HEK293 (cell line): Measurements from ENCODE around the gene MED16.

Source experiments
- CTCF ChIA-PET: fragments of 350-600 bp; formaldehyde crosslinking; extraction: SDS; loops from one replicate; lab custom pipeline; 2021; ENCODE audit warnings: antibody characterized with exemption; lab: Yijun Ruan, JAX
- POLR2A ChIA-PET: fragments of 300-600 bp; formaldehyde crosslinking; extraction: SDS; loops from one replicate; lab custom pipeline; 2020; ENCODE audit warnings: antibody characterized with exemption, inconsistent platforms; lab: Yijun Ruan, JAX
- H3K27ac ChIP-seq: fragments of 200-500 bp; sonication (Bioruptor generic); 2 replicates; pipeline ENCODE4 v1.5.1; 2014; ENCODE audit warnings: low read depth, low read length, control low read depth, inconsistent platforms; ENCODE audit errors: extremely low read depth
- H3K36me3 ChIP-seq, 2 experiments: fragments of 200-500 bp in 1 of 2; sonication (Bioruptor generic) in 1 of 2; 1 replicate in 1 of 2; 2 replicates in 1 of 2; pipeline ENCODE4 v1.5.1; 2014 to 2017; ENCODE audit warnings: inconsistent platforms in 2 of 2, low read length in 2 of 2; ENCODE audit not compliant: control insufficient read depth in 2 of 2, insufficient read depth in 1 of 2
- H3K4me1 ChIP-seq: fragments of 200-500 bp; sonication (Bioruptor generic); 2 replicates; pipeline ENCODE4 v1.5.1; 2014; ENCODE audit warnings: mild to moderate bottlenecking, low read length, inconsistent platforms; ENCODE audit not compliant: control insufficient read depth, insufficient read depth
- H3K4me3 ChIP-seq: 2 replicates; pipeline ENCODE4 v1.5.1; 2011; ENCODE audit warnings: low read depth, mild to moderate bottlenecking, control low read depth, low read length, moderate library complexity
- H3K9me3 ChIP-seq: fragments of 200-500 bp; sonication (Bioruptor generic); 2 replicates; pipeline ENCODE4 v1.5.1; 2014; ENCODE audit warnings: low read depth, low read length, inconsistent platforms; ENCODE audit not compliant: control insufficient read depth, insufficient read depth
- BCL11A ChIP-seq: fragments of 450-650 bp; formaldehyde crosslinking; IDR thresholded peaks from 2 replicates; pipeline ENCODE4 v1.5.1; 2016; ENCODE audit warnings: low read depth, missing biosample characterization, missing genetic modification characterization
- GLIS1 ChIP-seq: fragments of 450-650 bp; formaldehyde crosslinking; IDR thresholded peaks from 2 replicates; pipeline ENCODE4 v1.5.1; 2016; ENCODE audit warnings: missing biosample characterization, missing genetic modification characterization
- GLIS2 ChIP-seq: fragments of 450-650 bp; formaldehyde crosslinking; IDR thresholded peaks from 2 replicates; pipeline ENCODE4 v1.5.1; 2016; ENCODE audit warnings: missing biosample characterization, missing genetic modification characterization
- KLF1 ChIP-seq: fragments of 450-650 bp; formaldehyde crosslinking; IDR thresholded peaks from 2 replicates; pipeline ENCODE4 v1.5.1; 2016; ENCODE audit warnings: missing biosample characterization, missing genetic modification characterization
- KLF17 ChIP-seq: fragments of 450-650 bp; formaldehyde crosslinking; IDR thresholded peaks from 2 replicates; pipeline ENCODE4 v1.5.1; 2016; ENCODE audit warnings: missing biosample characterization, missing genetic modification characterization
- SETDB1 ChIP-seq: IDR thresholded peaks from one replicate; pipeline ENCODE4 v1.6.1; 2017; ENCODE audit warnings: mild to moderate bottlenecking, low read length, moderate library complexity, mixed read lengths; ENCODE audit not compliant: insufficient read length
- TSHZ1 ChIP-seq: fragments of 450-650 bp; formaldehyde crosslinking; IDR thresholded peaks from 2 replicates; pipeline ENCODE4 v1.5.1; 2016; ENCODE audit warnings: missing biosample characterization, missing genetic modification characterization, borderline replicate concordance
- ZBTB26 ChIP-seq: fragments of 450-650 bp; formaldehyde crosslinking; optimal IDR thresholded peaks from 2 replicates; pipeline ENCODE3; 2016; ENCODE audit warnings: missing biosample characterization, mild to moderate bottlenecking, missing genetic modification characterization
- ZNF112 ChIP-seq: fragments of 450-650 bp; formaldehyde crosslinking; IDR thresholded peaks from 2 replicates; pipeline ENCODE4 v1.5.0; 2017; ENCODE audit warnings: missing biosample characterization, missing genetic modification characterization
- ZNF146 ChIP-seq: fragments of 450-650 bp; formaldehyde crosslinking; IDR thresholded peaks from 2 replicates; pipeline ENCODE4 v1.5.1; 2016; ENCODE audit warnings: missing biosample characterization, missing genetic modification characterization
- ZNF155 ChIP-seq: fragments of 450-650 bp; formaldehyde crosslinking; IDR thresholded peaks from 2 replicates; pipeline ENCODE4 v1.5.1; 2016; ENCODE audit warnings: missing biosample characterization, missing genetic modification characterization
- ZNF16 ChIP-seq: fragments of 450-650 bp; formaldehyde crosslinking; IDR thresholded peaks from 2 replicates; pipeline ENCODE4 v1.5.1; 2016; ENCODE audit warnings: low read depth, missing biosample characterization, missing genetic modification characterization
- ZNF214 ChIP-seq: fragments of 450-650 bp; formaldehyde crosslinking; IDR thresholded peaks from 2 replicates; pipeline ENCODE4 v1.5.1; 2017; ENCODE audit warnings: missing biosample characterization, mild to moderate bottlenecking, missing genetic modification characterization, borderline replicate concordance
- ZNF239 ChIP-seq: fragments of 450-650 bp; formaldehyde crosslinking; IDR thresholded peaks from 2 replicates; pipeline ENCODE4 v1.5.1; 2016; ENCODE audit warnings: missing biosample characterization, missing genetic modification characterization
- ZNF354C ChIP-seq: fragments of 450-650 bp; formaldehyde crosslinking; IDR thresholded peaks from 2 replicates; pipeline ENCODE4 v1.5.1; 2016; ENCODE audit warnings: missing biosample characterization, missing genetic modification characterization, low read depth, borderline replicate concordance
- ZNF513 ChIP-seq: fragments of 450-650 bp; IDR thresholded peaks from 2 replicates; pipeline ENCODE4 v1.5.1; 2018; ENCODE audit warnings: missing biosample characterization, missing genetic modification characterization
- ZNF624 ChIP-seq: fragments of 450-650 bp; formaldehyde crosslinking; IDR thresholded peaks from 2 replicates; pipeline ENCODE4 v1.5.1; 2017; ENCODE audit warnings: missing biosample characterization, missing genetic modification characterization
- ZNF768 ChIP-seq: fragments of 450-650 bp; formaldehyde crosslinking; IDR thresholded peaks from 2 replicates; pipeline ENCODE4 v1.5.1; 2018; ENCODE audit warnings: missing biosample characterization, mild to moderate bottlenecking, missing genetic modification characterization
- ZNF777 ChIP-seq: fragments of 450-650 bp; formaldehyde crosslinking; IDR thresholded peaks from 2 replicates; pipeline ENCODE4 v1.5.1; 2017; ENCODE audit warnings: missing biosample characterization, missing genetic modification characterization, borderline replicate concordance
- ZNF791 ChIP-seq: fragments of 450-650 bp; formaldehyde crosslinking; IDR thresholded peaks from 2 replicates; pipeline ENCODE4 v1.5.1; 2016; ENCODE audit warnings: missing biosample characterization, missing genetic modification characterization
- ZNF843 ChIP-seq: fragments of 450-650 bp; formaldehyde crosslinking; IDR thresholded peaks from 2 replicates; pipeline ENCODE4 v1.5.1; 2016; ENCODE audit warnings: missing biosample characterization, missing genetic modification characterization
- ZSCAN5A ChIP-seq: fragments of 450-650 bp; formaldehyde crosslinking; IDR thresholded peaks from 2 replicates; pipeline ENCODE4 v1.5.1; 2016; ENCODE audit warnings: missing biosample characterization, missing genetic modification characterization

MED16 gene

GRCh38 chr19:918152-918437, 25.1 kb upstream of the MED16 start:
- no peak for TF ChIP-seq ZNF155 (tag by site-specific recombination)
- TF ChIP-seq ZNF624 (tag by site-specific recombination), result no peak
- TF ChIP-seq ZNF146 (tag by site-specific recombination), result no peak
- no peak for TF ChIP-seq ZNF513 (tag by site-specific recombination)
- TF ChIP-seq ZNF214 (tag by site-specific recombination), result no peak
- TF ChIP-seq KLF17 (tag by site-specific recombination), result no peak
- no peak for TF ChIP-seq ZNF16 (tag by site-specific recombination)
- no peak for TF ChIP-seq ZNF791 (tag by site-specific recombination)
- no peak for TF ChIP-seq TSHZ1
- no peak for TF ChIP-seq SETDB1
- TF ChIP-seq ZNF239 (tag by site-specific recombination), result no peak
- H3K4me1 ChIP-seq, result peaks cover 2% of the 10 kb centered on the region; the same call in 1 of the 2 replicates
- H3K36me3 ChIP-seq, result no peaks in the 10 kb centered on the region
- ChIA-PET CTCF (interaction anchor here (0.8 to 1.6 kb wide), 2 partner anchors 145 to 147 kb away, joined by 3 to 5 read pairs; no protein-coding TSS in a partner anchor), POLR2A (no interaction called here)
- H3K4me3 ChIP-seq, result no peak overlapping the region
- H3K27ac ChIP-seq, result no peak overlapping the region
- H3K9me3 ChIP-seq, result no peaks in the 10 kb centered on the region

GRCh38 chr19:917323-918151, 24.6 kb upstream of the MED16 start, which contains the start of gene KISS1R:
Gene KISS1R, plus strand, starts transcription at chr19:917333. Its CDS starts 170 bp downstream, at chr19:917503.
- Histone ChIP-seq H3K4me3 (peak within 1 kb of the TSS; percentile 16), H3K27ac (no peak within 1 kb of the TSS), H3K9me3 (no peaks in the 10 kb centered on the region), H3K4me1 (peaks cover 2% of the 10 kb centered on the region; the same call in 1 of the 2 replicates), H3K36me3 (no peaks in the 10 kb centered on the region)
- ChIA-PET POLR2A (no interaction called here), CTCF (interaction anchor here (0.6 to 1.6 kb wide), 5 partner anchors 67 to 441 kb away, joined by 3 to 5 read pairs (median 4); partner anchors contain the start of gene WDR18)
- TF ChIP-seq BCL11A (tag by site-specific recombination) (peak; percentile 46; the same call in 1 of the 2 replicates), ZSCAN5A (tag by site-specific recombination) (peak; percentile 60; the same call in 1 of the 2 replicates), ZBTB26 (tag by site-specific recombination) (peak; percentile 58), GLIS2 (tag by site-specific recombination) (peak; percentile 39; the same call in 1 of the 2 replicates), GLIS1 (tag by site-specific recombination) (peak; percentile 90), ZNF768 (tag by site-specific recombination) (peak; percentile 27; the same call in 1 of the 2 replicates), KLF1 (tag by site-specific recombination) (0 out of 2 replicates have a peak, but pooled peaks have one; percentile 9), ZNF777 (tag by site-specific recombination) (peak; percentile 18; the same call in 1 of the 2 replicates), ZNF843 (tag by site-specific recombination) (0 out of 2 replicates have a peak, but pooled peaks have one; percentile 14), ZNF354C (no peak), ZNF112 (tag by site-specific recombination) (no peak)
